Activated CD4-positive, alpha-beta T cell treated with anti-CD3 and anti-CD28 coated beads for 48 hours (primary cell): Measurements from ENCODE around the gene GJA9.
"Not testable (repeated sequence)": the region's sequence is repeated elsewhere in the genome, so short reads cannot be mapped to it uniquely, and the experiment has no call there.

ENCODE experiments used
- DNase-seq: peaks from one replicate; pipeline ENCODE4 v3.0.0-alpha.2; 2020

The GJA9 gene

DNA sequence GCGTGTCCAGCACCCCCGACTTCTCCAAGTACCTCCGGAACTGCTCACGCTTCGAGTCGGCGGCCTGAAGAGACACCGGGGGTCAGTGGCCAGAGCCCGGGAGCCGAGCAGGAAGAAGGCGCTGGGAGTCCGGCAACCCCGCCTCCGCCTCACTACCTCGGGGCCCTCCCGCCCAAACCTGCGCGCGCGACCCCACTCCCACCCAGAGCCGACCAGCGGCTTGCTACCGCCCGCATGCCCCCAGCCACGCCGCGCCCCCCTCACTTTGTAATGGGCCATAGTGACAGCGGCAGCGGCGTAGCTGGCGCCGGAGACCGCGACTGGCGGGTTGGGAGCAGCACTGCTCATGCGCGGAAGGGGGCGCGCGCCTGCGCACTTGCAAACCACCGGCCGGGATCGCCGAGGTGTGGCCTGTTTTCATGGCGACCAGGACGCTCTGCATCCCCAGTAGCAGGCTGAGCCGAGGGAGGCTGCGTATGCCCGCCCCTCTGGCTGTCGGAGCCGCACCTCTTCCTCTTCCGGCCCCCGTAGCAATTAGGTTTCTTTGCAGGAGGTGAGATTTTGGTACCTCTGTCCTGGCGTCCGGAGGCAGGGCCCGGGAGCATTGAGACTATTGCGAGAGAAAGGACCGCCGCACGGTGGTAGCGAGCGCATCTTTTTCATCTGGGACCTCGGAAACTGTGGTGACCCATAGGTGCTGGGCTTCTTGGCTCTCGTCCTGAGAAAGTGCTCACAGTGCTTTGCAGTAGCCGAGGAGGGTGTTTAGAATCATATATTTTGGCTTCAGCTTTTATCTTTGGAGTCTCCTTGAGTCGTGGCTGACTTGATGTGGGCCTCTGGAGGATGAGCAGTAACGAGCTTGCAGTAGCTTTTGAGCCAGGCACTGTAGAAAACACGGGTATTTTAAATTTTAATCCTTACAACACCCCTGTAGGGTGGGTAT is 8.1 kb downstream of the GJA9 start, which contains the start of gene MYCBP:
Gene MYCBP (minus strand): TSS at position 322 of the 943 bp plus-strand sequence. CDS start 43 bp downstream, at position 279.
- peak; percentile 97 for DNase-seq

DNA sequence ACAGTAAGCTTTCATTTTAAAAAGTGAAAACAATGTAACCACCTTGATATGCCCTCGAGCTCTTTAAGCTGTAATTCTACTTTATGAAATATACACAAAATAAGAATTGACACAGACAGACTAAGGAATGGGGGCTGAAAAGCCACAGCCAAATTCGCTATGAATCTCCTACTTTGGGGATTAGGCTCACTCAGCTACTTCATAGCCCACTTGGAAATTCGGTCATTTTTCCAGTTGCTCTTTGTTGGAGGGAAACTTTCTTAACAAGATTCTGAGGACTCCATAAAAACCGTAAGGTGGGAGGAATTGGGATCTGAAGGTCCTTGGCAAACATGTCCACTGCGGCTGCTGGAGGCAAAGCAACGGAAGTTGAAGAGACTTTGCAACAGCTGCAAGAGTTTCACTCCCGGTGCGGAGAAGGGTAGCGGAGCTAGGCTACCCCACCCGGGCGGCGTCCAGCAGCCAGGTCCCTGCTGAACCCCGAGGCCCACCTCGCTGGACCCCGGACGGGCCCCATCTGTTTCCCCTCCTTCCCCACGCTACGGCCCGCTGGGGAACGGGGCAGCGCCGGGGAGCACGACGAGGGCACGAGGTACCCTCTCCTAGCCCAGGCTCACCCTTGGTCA is 8.9 kb downstream of the GJA9 start:
- DNase-seq: peak; percentile 50

DNA sequence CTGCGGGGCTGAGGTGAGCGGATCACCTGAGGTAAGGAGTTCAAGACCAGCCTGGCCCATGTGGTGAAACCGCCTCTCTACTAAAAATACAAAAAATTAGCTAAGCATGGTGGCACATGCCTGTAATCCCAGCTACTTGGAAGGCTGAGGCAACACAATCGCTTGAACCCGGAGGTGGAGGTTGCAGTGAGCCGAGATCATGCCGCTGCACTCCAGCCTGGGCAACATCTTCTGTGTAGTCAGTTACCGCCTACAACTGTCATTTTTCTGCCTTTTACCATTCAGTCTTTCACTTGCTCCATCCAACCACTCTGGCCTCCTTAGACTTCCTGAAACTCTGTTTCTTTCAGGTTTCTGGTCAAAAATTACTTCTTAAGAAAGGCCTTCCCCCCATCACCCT is 10.4 kb downstream of the GJA9 start:
- no peak for DNase-seq

DNA sequence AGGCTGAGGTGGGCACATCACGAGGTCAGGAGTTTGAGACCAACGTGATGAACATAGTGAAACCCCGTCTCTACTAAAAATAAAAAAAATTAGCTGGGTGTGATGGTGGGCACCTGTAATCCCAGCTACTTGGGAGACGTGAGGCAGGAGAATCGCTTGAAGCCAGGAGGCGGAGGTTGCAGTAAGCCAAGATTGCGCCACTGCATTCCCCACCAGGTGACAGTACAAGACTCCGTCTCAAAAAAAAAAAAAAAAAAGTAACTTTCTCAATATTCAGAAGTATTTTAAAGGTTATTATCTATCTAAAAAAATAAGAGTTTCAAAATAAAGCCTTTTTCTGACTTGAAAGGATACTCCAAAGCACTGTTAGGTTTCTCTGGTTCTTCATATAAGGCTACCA is 14.2 kb downstream of the GJA9 start:
- DNase-seq: no peak

DNA sequence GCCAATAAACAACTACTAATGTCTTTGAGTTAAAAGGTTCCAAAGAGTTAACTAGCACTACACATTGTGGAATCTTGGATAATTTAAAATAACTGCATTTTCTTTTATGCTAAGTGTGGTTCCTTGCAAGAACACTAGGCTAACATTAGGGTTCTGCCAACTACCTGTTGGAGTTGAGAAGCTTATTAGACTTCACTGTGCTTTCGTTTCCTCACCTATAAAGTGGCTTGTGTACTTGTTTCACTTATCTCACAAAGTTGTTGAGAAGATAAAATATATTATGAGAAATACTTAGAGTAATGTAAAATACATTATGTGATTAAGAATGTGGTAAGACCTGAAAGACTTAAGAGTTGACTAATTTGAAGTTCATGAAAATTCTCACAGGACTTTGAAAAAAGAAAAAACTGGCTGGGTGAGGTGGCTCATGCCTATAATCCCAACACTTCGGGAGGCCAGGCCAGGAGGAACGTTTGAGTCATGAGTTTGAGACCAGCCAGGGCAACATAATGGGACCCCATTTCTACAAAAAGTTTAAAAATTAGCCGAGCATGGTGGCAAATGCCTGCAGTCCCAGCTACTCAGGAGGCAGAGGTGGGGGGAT is 16.2 kb downstream of the GJA9 start:
- DNase-seq: no peak

DNA sequence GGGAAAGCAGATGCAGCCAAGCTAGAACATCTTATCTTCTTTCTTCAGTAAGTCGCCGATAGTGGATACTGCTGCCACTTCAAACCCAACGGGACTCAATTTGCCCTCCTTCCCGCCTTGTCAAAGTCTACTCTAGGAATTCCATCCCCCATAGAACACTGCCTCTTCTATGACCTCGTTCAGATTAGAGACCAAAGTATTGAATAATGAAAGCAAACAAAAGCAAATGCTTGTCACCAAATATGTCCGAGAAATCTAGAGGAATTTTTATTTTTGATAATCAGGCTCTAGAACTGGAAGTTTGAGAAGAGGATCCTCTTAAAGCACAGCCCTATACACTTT is 21.0 kb downstream of the GJA9 start:
- no peak for DNase-seq

DNA sequence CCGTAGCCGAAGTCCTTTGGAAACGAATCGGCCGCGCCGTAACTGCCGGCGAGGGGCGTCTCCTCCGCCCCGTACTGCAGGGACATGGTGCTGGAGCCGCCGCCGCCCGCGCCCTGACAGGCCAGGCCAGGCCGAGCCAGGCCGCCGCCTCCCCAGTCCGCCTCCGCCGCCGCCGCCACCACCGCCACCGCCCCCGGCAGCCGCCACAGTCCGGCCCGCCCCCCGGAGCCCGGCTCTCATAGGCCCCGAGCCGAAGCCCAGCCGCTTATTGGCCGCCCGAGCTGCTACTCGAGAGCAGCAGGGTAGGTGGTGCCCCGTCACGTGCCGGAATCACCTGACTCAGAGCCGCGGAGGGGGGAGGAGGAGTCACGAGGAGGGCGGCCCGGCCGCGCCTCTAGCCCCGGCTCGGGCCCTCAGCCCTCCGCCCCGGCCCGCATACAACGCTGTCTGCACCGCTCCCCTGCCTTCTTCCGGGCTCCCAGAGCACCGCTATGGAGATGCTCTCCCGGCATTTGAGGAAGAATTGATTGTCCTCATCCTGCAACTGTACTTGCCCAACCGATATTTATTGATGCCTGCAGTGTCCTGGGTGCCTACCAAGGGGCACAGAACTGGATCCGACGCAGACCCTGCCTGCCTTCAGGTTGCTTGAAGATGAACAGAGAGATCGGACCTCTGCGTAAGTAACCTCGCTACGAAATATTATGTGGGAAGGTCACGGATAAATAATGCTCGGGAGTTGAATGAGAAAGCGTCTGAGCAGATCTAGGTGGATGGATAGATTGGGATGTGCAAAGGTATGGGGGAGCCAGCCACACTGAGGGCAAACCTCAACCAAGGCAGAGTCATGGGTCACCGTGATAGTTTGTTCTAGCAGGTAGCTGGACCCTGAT is 21.6 kb downstream of the GJA9 start, which contains the start of gene RRAGC:
Gene RRAGC (minus strand): TSS at position 212 of the 893 bp plus-strand sequence. CDS start 126 bp downstream, at position 86.
- peak; percentile 99 for DNase-seq

DNA sequence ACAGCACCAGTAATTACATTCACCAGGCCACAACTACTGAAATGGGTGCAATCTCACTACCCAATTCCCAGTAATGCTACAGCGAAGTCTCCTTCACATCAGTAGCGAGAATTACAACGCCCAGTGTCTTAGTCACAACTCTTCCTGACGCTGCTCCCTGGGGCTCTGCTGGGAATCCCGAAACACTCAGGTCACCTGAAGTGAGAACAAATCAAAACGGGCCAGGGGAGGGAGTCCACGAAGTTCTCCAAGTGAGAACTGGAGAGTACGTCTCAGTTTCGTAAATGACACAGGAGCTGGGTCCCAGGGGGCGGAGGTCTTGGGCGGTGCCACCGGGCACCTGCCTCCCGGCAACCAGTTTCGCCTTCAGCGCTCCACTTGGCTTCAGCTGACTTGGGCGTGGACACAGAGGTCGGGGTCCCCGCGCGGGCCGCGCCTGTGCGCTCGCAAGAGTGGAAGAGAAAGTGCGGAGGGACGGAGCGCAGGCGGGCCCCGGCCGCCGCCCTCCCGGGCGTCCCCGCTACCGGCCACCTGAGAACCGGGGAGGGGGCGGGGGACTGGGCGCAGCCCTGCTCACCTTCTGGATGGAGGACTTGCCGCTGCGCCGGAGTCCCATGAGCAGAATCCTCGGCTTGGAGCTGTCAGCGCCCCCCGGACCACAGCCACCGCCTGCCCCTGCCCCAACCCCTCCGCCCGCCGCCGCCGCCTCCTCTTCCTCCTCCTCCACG is 22.4 kb downstream of the GJA9 start:
- DNase-seq: peak; percentile 72

DNA sequence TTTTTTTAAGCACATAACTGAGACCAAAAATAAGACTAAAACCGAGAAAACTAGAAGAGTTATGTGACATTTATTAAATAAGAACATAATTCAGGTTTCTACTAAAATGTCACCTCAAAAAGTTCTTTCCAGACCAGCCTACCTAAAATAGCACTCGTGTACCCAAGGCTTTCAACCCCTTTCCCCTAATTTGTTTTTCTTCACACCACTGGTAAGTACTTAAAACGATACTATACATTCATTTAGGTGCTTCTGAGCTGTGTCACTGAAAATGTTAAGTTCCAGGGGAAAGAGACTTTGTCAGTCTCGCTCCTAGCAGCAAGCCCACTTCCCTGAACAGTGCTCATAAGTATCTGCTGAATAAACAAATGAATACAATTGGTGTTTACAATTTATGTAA is 28.6 kb downstream of the GJA9 start:
- peak; percentile 22 for DNase-seq

DNA sequence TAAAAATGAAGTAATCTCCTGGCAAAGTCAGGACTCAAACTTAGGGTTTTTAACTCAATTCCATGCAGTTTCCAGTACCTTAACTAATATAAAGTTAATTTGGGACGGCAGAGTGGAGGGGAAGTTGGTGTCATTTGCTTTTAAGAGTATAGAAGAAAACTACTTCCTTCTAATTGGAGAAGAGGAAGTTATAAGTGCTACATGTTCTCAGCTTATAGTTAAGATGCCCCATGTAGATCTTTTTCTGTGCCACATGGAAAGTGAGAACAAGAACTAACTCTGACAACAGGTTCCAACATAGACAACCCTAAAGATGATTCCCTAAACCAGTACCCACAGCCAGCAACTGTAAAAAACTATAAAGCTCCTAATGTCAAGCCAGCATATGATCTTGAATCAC is 33.3 kb downstream of the GJA9 start:
- DNase-seq: no peak

DNA sequence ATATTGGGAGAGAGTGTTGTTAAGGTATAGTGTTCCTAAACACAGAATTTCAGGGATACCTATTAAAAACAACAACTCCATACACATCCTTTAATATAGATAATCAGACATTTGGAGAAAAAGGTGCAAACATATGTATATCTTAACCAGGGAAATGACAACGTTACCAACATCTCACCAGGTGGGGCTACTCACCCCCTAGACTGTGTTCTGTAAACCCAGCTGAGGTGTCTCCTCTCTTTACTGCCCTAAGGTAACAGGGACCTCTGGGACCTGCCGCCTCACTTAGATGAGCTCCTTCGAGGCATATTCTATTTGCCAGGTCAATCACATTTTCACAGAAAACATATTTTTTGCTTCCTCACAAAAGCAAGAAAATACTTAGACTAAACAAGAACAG is 35.2 kb downstream of the GJA9 start:
- DNase-seq: no peak

DNA sequence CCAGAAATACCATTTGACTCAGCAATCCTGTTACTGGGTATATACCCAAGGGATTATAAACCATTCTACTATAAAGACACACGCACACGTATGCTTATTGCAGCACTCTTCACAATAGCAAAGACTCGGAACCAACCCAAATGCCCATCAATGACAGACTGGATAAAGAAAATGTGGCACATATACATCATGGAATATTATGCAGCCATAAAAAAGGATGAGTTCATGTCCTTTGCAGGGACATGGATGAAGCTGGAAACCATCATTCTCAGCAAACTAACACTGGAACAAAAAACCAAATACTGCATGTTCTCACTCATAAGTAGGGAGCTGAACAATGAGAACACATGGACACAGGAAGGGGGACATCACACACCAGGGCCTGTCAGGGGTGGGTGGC is 36.3 kb downstream of the GJA9 start:
- DNase-seq: not testable (repeated sequence)

DNA sequence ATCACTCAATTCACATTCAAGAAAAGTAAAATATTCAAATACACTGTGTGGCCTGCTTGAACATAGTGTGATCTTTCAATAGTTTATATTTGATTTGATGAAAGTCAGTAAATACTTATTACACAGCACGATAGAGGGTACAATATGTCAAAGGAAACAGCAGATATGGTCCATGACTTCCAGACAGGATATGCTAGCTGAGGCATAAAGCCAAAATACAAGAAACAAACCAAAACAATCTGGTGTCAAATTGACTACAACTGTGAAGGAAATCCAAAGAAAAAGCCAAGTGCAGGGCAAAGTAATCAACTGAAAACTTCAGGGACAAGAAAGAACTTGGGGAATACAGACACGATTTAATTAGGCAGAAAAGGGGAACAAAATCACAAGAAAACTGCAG is 41.1 kb downstream of the GJA9 start:
- no peak for DNase-seq

DNA sequence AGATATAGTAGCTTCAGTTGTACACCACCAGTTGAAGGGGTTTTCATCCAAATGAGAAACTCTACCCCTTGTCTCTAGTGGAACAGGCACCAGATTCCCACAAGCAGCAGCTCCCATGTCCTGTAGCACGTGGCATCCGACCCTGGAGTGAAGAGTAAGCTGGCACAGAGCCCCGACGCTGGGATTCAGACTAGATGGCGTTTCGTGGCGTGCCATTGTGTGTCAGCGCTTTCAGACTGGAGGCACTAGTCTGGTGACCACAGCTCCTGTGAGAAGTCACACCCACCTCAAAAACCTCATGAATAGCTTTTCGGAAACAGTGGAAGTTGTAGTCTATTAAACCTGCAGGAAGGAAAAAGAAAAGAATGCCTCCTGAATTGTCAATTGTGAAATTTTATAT is 42.0 kb downstream of the GJA9 start:
- no peak for DNase-seq

DNA sequence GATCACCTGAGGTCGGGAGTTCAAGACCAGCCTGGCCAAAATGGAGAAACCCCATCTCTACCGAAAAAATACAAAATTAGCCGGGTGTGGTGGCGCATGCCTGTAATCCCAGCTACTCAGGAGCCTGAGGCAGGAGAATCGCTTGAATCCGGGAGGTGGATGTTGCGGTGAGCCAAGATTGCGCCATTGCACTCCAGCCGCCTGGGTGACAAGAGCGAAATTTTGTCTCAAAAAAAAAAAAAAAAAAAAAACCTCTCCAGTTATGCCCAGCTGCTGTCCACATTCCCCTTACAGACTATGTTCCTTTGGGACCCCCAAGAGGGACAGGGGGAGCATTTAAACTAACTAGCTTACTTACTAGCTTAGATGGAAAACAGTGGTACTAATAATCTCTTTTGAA is 45.1 kb downstream of the GJA9 start:
- not testable (repeated sequence) for DNase-seq

DNA sequence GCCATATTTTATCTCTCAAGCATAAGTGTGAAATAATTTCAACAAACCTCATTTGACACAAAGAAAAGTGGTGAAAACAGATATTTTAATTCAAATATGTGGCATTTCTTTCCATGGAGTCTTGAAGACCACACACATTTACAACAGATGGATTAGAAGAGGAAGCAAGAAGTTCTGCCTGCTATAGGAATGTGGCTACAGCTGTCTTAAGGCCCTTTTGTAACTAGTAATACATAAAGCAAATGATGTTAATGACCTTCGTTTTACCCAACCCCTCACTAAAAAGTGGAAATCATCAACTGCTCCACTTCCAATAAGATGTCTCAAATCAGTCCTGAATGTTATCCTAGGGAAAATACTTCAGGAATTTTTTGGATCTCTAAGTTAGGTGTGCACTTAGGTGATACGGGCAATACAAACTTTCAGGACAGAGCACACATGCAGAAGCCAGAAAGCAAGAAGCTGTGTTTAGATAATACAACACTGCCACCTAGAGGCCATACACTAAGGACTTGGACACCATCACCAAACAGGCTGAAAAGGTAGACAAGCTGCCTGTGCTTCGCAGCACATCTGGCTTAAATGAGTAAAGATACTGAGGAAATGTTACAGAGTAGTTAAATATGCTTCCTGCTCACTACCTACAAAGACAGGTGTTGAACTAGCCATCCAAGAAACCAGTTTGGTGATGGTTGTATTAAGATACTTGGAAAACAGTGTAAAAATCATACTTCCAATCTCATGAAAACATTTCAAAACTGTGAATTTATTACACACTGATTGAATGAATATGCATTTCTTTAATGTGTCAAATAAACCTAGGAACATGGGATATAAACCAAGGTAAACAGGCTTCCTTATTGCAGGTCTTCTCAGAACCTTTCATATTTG is 46.2 kb downstream of the GJA9 start:
- DNase-seq: peak; percentile 42

DNA sequence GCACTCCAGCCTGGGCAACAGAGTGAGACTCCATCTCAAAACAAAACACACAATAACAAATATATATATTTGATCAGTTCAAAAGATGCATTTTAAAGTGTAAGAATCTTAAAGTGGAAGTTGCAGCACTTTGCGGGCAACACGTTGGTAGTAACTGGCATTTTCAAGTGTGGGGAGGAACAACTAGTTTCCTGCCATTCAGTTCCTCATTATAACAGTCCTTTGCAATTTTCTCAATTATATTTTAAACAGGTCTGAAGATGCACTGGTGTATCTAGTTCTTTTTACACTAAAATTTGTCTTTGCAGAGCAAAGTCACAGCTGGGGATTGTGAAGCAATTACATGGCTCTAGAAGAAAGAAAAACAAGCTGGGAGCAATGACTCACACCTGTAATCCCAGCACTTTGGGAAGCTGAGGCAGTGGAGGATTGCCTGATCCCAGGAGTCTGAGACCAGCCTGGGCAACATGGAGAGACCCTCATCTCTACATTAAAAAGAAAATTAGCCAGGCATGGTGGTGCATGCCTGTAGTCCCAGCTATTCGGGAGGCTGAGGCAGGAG is 47.1 kb downstream of the GJA9 start:
- DNase-seq: no peak

DNA sequence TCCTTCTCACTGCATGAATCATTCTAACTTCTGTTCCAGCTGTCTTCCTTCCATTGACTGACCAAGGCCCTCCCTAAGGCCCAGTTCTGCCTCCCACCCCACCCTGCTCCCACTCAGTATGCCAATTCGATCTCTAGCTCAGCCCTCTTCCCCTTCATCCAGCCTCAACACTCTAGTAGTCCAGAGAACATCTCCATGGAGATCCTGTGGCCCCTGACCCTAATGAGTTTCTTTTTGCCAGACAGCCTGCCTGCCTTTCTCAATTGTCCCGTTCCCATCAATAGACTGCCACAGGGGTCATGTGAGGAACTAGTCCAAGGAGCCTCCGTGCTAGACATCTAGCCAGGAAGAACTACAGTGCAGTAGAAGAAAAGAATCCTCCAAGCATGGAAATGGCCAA is 48.2 kb downstream of the GJA9 start:
- DNase-seq: no peak

DNA sequence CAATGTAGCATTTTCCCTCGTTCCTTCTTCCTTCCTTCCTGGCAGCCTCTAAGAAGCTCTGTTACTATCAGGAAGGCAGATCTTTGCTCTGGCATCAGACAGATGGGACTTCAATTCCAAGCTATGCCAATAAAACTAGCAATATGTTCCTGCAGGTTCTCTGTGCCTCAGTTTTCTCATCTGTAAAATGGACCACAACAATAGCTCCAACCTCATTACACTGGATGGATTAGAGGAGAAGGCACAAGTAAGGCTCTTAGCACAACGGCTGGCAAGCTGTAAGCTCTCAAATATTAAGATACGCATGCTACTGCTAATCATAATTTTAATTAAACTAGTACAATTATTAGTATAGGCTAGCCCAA is 49.0 kb downstream of the GJA9 start:
- DNase-seq: no peak

DNA sequence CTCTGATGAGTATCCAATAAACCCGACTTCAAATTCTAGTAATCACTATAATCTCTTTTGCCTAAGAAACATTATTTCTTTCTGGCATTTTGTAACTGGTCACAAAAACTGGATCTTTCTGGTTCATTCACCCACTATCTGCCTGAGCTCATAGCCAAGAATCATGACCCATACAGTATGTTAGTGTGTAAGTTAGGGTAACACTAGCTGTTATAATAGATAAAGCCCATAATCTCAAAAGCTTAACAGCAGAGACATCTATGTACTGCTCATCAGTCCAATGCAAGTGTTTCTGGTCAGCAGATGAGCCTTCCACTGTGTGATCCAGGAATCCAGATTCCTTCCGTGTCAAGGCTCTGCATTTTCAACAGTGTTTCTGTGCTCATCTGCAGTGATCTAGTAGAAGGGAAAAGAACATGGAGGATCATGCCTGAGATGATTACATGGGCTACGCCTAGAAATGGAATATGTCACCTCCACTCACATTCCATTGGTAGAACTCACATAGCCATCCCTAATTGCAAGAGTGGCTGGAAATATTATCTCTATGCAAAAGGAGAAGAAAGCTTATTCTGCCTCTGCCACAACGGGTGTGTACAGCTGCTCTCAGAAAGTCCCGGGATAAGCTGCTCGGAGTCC is 49.5 kb downstream of the GJA9 start:
- no peak for DNase-seq
